Hepatocyte (in vitro differentiated cells): ENCODE data around the gene SMIM34. TPM values are rescaled to one million over a fixed set of nuclear protein-coding genes. Genes with fewer than 3 reads are reported as not detected.

Experiments
- DNase-seq: peaks from one replicate; pipeline ENCODE4 v3.0.0-alpha.2; 2016; ENCODE audit warnings: low spot score
- H2AFZ ChIP-seq: fragments of 200-600 bp; sonication (generic); 2 replicates; pipeline ENCODE4 v1.6.0; 2016; ENCODE audit warnings: antibody characterized with exemption, mild to moderate bottlenecking
- H3K27ac ChIP-seq: fragments of 200-600 bp; sonication (generic); 2 replicates; pipeline ENCODE4 v1.5.1; 2016; ENCODE audit warnings: mild to moderate bottlenecking
- H3K27me3 ChIP-seq: fragments of 200-600 bp; sonication (generic); 2 replicates; pipeline ENCODE4 v1.6.1; 2016
- H3K36me3 ChIP-seq: fragments of 200-600 bp; sonication (generic); replicated peaks from 2 replicates; pipeline ENCODE4 v1.5.1; 2016; ENCODE audit warnings: low read depth; ENCODE audit not compliant: insufficient read depth
- H3K4me1 ChIP-seq: fragments of 200-600 bp; sonication (generic); 2 replicates; pipeline ENCODE4 v1.5.1; 2016; ENCODE audit warnings: mild to moderate bottlenecking, moderate library complexity; ENCODE audit not compliant: insufficient read depth
- H3K4me2 ChIP-seq: fragments of 200-600 bp; sonication (generic); 2 replicates; pipeline ENCODE4 v1.6.0; 2016
- H3K4me3 ChIP-seq: fragments of 200-600 bp; sonication (generic); 2 replicates; pipeline ENCODE4 v1.5.1; 2016; ENCODE audit warnings: mild to moderate bottlenecking
- H3K79me2 ChIP-seq: fragments of 200-600 bp; sonication (generic); 2 replicates; pipeline ENCODE4 v1.6.0; 2017; ENCODE audit warnings: mild to moderate bottlenecking
- H3K9me2 ChIP-seq: fragments of 200-600 bp; sonication (generic); replicated peaks from 2 replicates; pipeline ENCODE4 v1.6.0; 2017; ENCODE audit warnings: mild to moderate bottlenecking; ENCODE audit not compliant: insufficient read depth
- H3K9me3 ChIP-seq: fragments of 200-600 bp; sonication (generic); 2 replicates; pipeline ENCODE4 v1.5.1; 2016; ENCODE audit warnings: low read depth, mild to moderate bottlenecking
- H4K20me1 ChIP-seq: fragments of 200-600 bp; sonication (generic); 2 replicates; pipeline ENCODE4 v1.6.0; 2016; ENCODE audit warnings: mild to moderate bottlenecking; ENCODE audit not compliant: insufficient read depth, poor library complexity, severe bottlenecking
- CTCF ChIP-seq: fragments of 200-600 bp; sonication (generic); IDR thresholded peaks from 2 replicates; pipeline ENCODE4 v1.5.1; 2016; ENCODE audit warnings: antibody characterized with exemption, mild to moderate bottlenecking; ENCODE audit not compliant: poor library complexity
- EZH2 ChIP-seq: fragments of 200-600 bp; sonication (generic); IDR thresholded peaks from 2 replicates; pipeline ENCODE4 v1.6.1; 2016; ENCODE audit warnings: antibody characterized with exemption, mild to moderate bottlenecking, borderline replicate concordance
- EZH2phosphoT487 ChIP-seq: fragments of 200-600 bp; sonication (generic); IDR thresholded peaks from one replicate; pipeline ENCODE4 v1.6.1; 2018; ENCODE audit warnings: antibody characterized with exemption, mild to moderate bottlenecking, low read depth, moderate library complexity; ENCODE audit not compliant: unreplicated experiment, severe bottlenecking
- WGBS: methylation state at CpG from one replicate; pipeline ENCODE4 v1.1.6; 2016; ENCODE audit warnings: low lambda C conversion rate; ENCODE audit errors: missing lambda C conversion rate; 5-methylcytosine and 5-hydroxymethylcytosine counted together
- polyA plus RNA-seq: library from polyadenylated mRNA; unstranded; fragments of >200 nt; fragmentation: Nextera tagmentation; extraction: Ambion mirVana; gene quantifications from 2 replicates; pipeline ENCODE4 v1.2.1, GENCODE V29; 2016
- small RNA-seq: library from RNA; depleted of rRNA; stranded (forward); fragments of <200 nt; gene quantifications from one replicate; pipeline ENCODE3, GENCODE V24; 2014
- total RNA-seq: library from RNA; depleted of rRNA; stranded (reverse); fragments of >200 nt; gene quantifications from 2 replicates; pipeline ENCODE4 v1.2.3, GENCODE V29; 2014

Gene SMIM34
- total and polyA plus RNA-seq, 2 experiments from 2014 or later = 0.15 TPM; not detected in 1

GRCh38 chr21:34369741-34370140, 54.0 kb downstream of the SMIM34 start:
- Histone ChIP-seq H3K36me3 (no peaks in the 10 kb centered on the region), H3K9me3 (no peaks in the 10 kb centered on the region), H3K4me2 (no peak overlapping the region), H3K4me3 (no peak overlapping the region), H3K9me2 (no peaks in the 10 kb centered on the region), H3K4me1 (no peaks in the 10 kb centered on the region), H3K27me3 (no peaks in the 10 kb centered on the region), H3K79me2 (no peaks in the 10 kb centered on the region), H4K20me1 (no peaks in the 10 kb centered on the region), H3K27ac (no peak overlapping the region), H2AFZ (no peak overlapping the region)
- WGBS = 45% methylated on average over 1 of the region's 1 CpG
- DNase-seq = no peak
- TF ChIP-seq EZH2 (no peak), EZH2phosphoT487 (no peak), CTCF (no peak)

Small RNA genes lying within 50 kb of the gene (small RNA-seq; reads per million reads assigned to genes)
- not detected for gene RF00614

Other genes with a start within 250 kb of the SMIM34 start
- 2.9 and 4.9 TPM in 2 replicates for gene KCNE2, start 59.9 kb downstream of the SMIM34 start, total RNA-seq
- 5.0 and 5.2 TPM in 2 replicates for gene KCNE2, start 59.9 kb downstream of the SMIM34 start, polyA plus RNA-seq
- gene SMIM11, start 48.4 kb downstream of the SMIM34 start, total RNA-seq = 2.7 and 16.8 TPM in 2 replicates
- gene SMIM11, start 48.4 kb downstream of the SMIM34 start, polyA plus RNA-seq = 4.1 and 6.6 TPM in 2 replicates
- 0.32 and 1.1 TPM in 2 replicates for gene KCNE1, start 88.3 kb upstream of the SMIM34 start, total RNA-seq
- gene KCNE1, start 88.3 kb upstream of the SMIM34 start, polyA plus RNA-seq = 0.48 and 1.3 TPM in 2 replicates
- 98.2 and 113 TPM in 2 replicates for gene RCAN1, start 191.2 kb upstream of the SMIM34 start, total RNA-seq
- 79.4 and 98.9 TPM in 2 replicates for gene RCAN1, start 191.2 kb upstream of the SMIM34 start, polyA plus RNA-seq
- 12.4 and 16.7 TPM in 2 replicates for gene CLIC6, start 245.0 kb upstream of the SMIM34 start, total RNA-seq
- gene CLIC6, start 245.0 kb upstream of the SMIM34 start, polyA plus RNA-seq = 7.2 and 9.9 TPM in 2 replicates